Lower leg skin (tissue), 3 donors: ENCODE data around the gene APPL2.

Experiments
- POLR2A ChIP-seq, 2 donors: fragments of 450-650 bp; IDR thresholded peaks; one replicate each; pipeline ENCODE4 v1.6.1; 2016 to 2017; ENCODE audit warnings: antibody characterized with exemption in 2 of 2, mild to moderate bottlenecking in 1 of 2, moderate library complexity in 1 of 2
- TF ChIP-seq, protein P1 (sequence below), 3 donors: fragments of 450-650 bp; IDR thresholded peaks; one replicate each; pipeline ENCODE4 v1.5.1; 2016; ENCODE audit warnings: antibody characterized with exemption in 3 of 3, mild to moderate bottlenecking in 3 of 3, moderate library complexity in 2 of 3

DNA sequence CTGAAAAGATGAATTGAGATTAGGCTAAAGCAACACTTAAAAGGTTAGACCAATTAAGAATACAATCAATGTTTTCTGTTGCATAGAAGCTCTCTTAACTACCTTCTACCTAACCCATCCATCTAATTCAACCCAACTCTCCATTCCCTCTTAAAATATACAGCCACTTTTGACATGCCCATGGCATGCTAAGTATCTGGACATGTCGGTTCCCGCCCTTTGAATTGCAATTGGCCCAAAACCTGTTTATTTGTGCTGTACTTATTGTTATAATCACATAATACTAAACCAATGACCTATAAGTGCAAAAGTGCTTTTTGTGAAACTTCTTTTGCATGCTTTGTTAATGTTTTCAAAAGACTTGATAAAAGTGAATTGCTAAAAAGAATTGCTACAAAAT lies 37.6 kb upstream of the APPL2 start:
- TF ChIP-seq POLR2A (IDR thresholded peaks at IDR 0.05): no peak
- TF ChIP-seq, protein P1, sequence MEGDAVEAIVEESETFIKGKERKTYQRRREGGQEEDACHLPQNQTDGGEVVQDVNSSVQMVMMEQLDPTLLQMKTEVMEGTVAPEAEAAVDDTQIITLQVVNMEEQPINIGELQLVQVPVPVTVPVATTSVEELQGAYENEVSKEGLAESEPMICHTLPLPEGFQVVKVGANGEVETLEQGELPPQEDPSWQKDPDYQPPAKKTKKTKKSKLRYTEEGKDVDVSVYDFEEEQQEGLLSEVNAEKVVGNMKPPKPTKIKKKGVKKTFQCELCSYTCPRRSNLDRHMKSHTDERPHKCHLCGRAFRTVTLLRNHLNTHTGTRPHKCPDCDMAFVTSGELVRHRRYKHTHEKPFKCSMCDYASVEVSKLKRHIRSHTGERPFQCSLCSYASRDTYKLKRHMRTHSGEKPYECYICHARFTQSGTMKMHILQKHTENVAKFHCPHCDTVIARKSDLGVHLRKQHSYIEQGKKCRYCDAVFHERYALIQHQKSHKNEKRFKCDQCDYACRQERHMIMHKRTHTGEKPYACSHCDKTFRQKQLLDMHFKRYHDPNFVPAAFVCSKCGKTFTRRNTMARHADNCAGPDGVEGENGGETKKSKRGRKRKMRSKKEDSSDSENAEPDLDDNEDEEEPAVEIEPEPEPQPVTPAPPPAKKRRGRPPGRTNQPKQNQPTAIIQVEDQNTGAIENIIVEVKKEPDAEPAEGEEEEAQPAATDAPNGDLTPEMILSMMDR (IDR thresholded peaks at IDR 0.05): no peak
